HG02981 (cell line): ENCODE data around the gene HCN2.

ENCODE experiments used
- ATAC-seq: cut with Tn5 transposase; IDR thresholded peaks from one replicate; pipeline ENCODE4 v1.9.1; 2021; ENCODE audit warnings: mild to moderate bottlenecking, moderate library complexity; ENCODE audit not compliant: unreplicated experiment

The HCN2 gene

GRCh38 chr19:589693-590395, at the start of gene HCN2:
HCN2 (plus strand) TSS chr19:589881; CDS start chr19:589946, 65 bp downstream.
- ATAC-seq, result no peak

GRCh38 chr19:540867-541637, 48.6 kb upstream of the HCN2 start:
- ATAC-seq, result no peak

GRCh38 chr19:541699-542098, 48.0 kb upstream of the HCN2 start:
- ATAC-seq, result no peak

- ATAC-seq, result no peak
These were observed 47.4 kb upstream of the HCN2 start for GRCh38 chr19:542173-542866.

GRCh38 chr19:543910-544608, 45.6 kb upstream of the HCN2 start, which contains the start of gene GZMM:
GZMM (plus strand) TSS chr19:544053; CDS start chr19:544072, 19 bp downstream.
- ATAC-seq, result no peak

- ATAC-seq, result no peak
These were observed 42.6 kb upstream of the HCN2 start for GRCh38 chr19:547117-547516.

- no peak for ATAC-seq
These were observed 41.6 kb upstream of the HCN2 start for GRCh38 chr19:547836-548720.

GRCh38 chr19:548886-549830, 40.5 kb upstream of the HCN2 start:
- no peak for ATAC-seq

GRCh38 chr19:554817-555216, 34.9 kb upstream of the HCN2 start:
- ATAC-seq, result no peak

GRCh38 chr19:555474-555808, 34.2 kb upstream of the HCN2 start:
- ATAC-seq, result no peak

- ATAC-seq, result no peak
These were observed 32.9 kb upstream of the HCN2 start for GRCh38 chr19:556611-557382.

- no peak for ATAC-seq
These were observed 30.8 kb upstream of the HCN2 start for GRCh38 chr19:558770-559439.

GRCh38 chr19:560121-560520, 29.6 kb upstream of the HCN2 start:
- ATAC-seq, result no peak

GRCh38 chr19:566403-566802, 23.3 kb upstream of the HCN2 start:
- ATAC-seq, result no peak

GRCh38 chr19:566844-567243, 22.8 kb upstream of the HCN2 start:
- ATAC-seq, result no peak

- ATAC-seq, result no peak
These were observed 22.3 kb upstream of the HCN2 start for GRCh38 chr19:567296-567900.

GRCh38 chr19:570251-570686, 19.4 kb upstream of the HCN2 start:
- no peak for ATAC-seq
